SU-DHL-6 (cell line): ENCODE measurements around the gene ZSCAN1.

Experiments
- H2AFZ ChIP-seq: fragments of 200-600 bp; sonication (generic); 2 replicates; pipeline ENCODE4 v1.6.1; 2014; ENCODE audit warnings: low read depth, mild to moderate bottlenecking, moderate library complexity, mixed read lengths, antibody characterized with exemption, low read length; ENCODE audit not compliant: severe bottlenecking
- H3F3A ChIP-seq: fragments of 200-600 bp; shearing (Covaris generic); 2 replicates; pipeline ENCODE4 v1.6.0; 2016; ENCODE audit warnings: antibody characterized with exemption, mild to moderate bottlenecking; ENCODE audit not compliant: insufficient read depth
- H3K27ac ChIP-seq: fragments of 200-600 bp; sonication (generic); 2 replicates; pipeline ENCODE4 v1.5.1; 2016; ENCODE audit warnings: low read depth, mild to moderate bottlenecking, low read length, moderate library complexity, mixed read lengths
- H3K27me3 ChIP-seq: fragments of 200-600 bp; sonication (generic), shearing (Covaris generic); 2 replicates; pipeline ENCODE4 v1.6.0; 2014; ENCODE audit warnings: mild to moderate bottlenecking, low read length
- H3K36me3 ChIP-seq: fragments of 200-600 bp; sonication (generic); 2 replicates; pipeline ENCODE4 v1.6.1; 2014; ENCODE audit warnings: mild to moderate bottlenecking, low read length, mixed read lengths
- H3K4me2 ChIP-seq: fragments of 300-600, 200-600 bp; shearing (Covaris generic), sonication (generic); 2 replicates; pipeline ENCODE4 v1.6.0; 2014; ENCODE audit warnings: low read length, low read depth, mild to moderate bottlenecking; ENCODE audit not compliant: poor library complexity, severe bottlenecking
- H3K4me3 ChIP-seq: fragments of 200-600 bp; sonication (generic); 2 replicates; pipeline ENCODE4 v1.5.1; 2014; ENCODE audit warnings: antibody characterized with exemption, low read length, mild to moderate bottlenecking, mixed read lengths; ENCODE audit not compliant: insufficient read depth, poor library complexity, severe bottlenecking
- H3K79me2 ChIP-seq: fragments of 200-600 bp; sonication (generic); 2 replicates; pipeline ENCODE4 v1.6.1; 2014; ENCODE audit warnings: mild to moderate bottlenecking, low read length, moderate library complexity; ENCODE audit not compliant: insufficient read depth
- H3K9ac ChIP-seq: fragments of 200-600 bp; sonication (generic); 2 replicates; pipeline ENCODE4 v1.7.0; 2014; ENCODE audit warnings: mild to moderate bottlenecking, low read length
- H3K9me2 ChIP-seq: fragments of 200-600 bp; sonication (generic); replicated peaks from 2 replicates; pipeline ENCODE4 v1.6.1; 2014; ENCODE audit warnings: low read length; ENCODE audit not compliant: insufficient read depth
- H3K9me3 ChIP-seq: fragments of 200-600 bp; sonication (generic); 2 replicates; pipeline ENCODE4 v1.6.1; 2014; ENCODE audit warnings: low read length, mixed read lengths; ENCODE audit not compliant: insufficient read depth
- H4K20me1 ChIP-seq: fragments of 200-600 bp; sonication (generic); 2 replicates; pipeline ENCODE4 v1.6.1; 2014; ENCODE audit warnings: low read depth, mild to moderate bottlenecking, antibody characterized with exemption, low read length, moderate library complexity, mixed read lengths
- CTCF ChIP-seq: fragments of 200-600 bp; sonication (generic); IDR thresholded peaks from one replicate; pipeline ENCODE4 v1.5.1; 2017; ENCODE audit warnings: antibody characterized with exemption, mild to moderate bottlenecking, low read length, moderate library complexity; ENCODE audit not compliant: insufficient read depth, poor library complexity, severe bottlenecking
- EZH2phosphoT487 ChIP-seq: fragments of 200-600 bp; sonication (generic), shearing (Covaris generic); conservative IDR thresholded peaks from 2 replicates; pipeline ENCODE4 v1.6.1; 2018; ENCODE audit warnings: mild to moderate bottlenecking, antibody characterized with exemption, low read length, moderate library complexity, mixed read lengths

The ZSCAN1 gene

GRCh38 chr19:58091251-58091995 lies 57.6 kb downstream of the ZSCAN1 start:
- H3K27ac ChIP-seq = no peak overlapping the region
- H2AFZ ChIP-seq = no peak overlapping the region
- TF ChIP-seq EZH2phosphoT487 (no peak), CTCF (no peak)
- no peaks in the 10 kb centered on the region for H3K36me3 ChIP-seq
- H3K4me3 ChIP-seq = no peak overlapping the region
- no peak overlapping the region for H3K9ac ChIP-seq
- H3K27me3 ChIP-seq = no peaks in the 10 kb centered on the region
- H3K79me2 ChIP-seq = no peaks in the 10 kb centered on the region
- no peaks in the 10 kb centered on the region for H3K9me2 ChIP-seq
- H3F3A ChIP-seq = no peaks in the 10 kb centered on the region
- no peaks in the 10 kb centered on the region for H4K20me1 ChIP-seq
- no peaks in the 10 kb centered on the region for H3K9me3 ChIP-seq
- no peak overlapping the region for H3K4me2 ChIP-seq

DNA sequence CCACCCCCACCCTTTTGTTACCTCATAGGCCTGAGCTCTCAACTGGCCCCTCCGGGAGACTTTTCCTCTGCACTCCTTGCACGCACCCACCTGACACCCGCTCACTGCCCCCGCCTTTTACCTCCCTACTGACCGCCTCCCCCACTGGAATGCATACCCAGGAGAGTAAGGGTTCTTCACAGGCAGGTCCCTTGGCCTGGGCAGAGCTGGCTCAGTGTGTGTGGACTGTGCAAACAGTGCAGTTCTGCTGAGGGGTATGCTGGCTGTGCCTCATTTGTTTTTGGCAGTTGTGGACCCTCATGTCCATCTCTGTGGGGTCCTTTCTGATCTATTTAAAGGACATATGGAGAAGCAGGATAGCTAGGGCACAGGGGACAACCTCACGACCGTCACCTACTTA lies 59.2 kb downstream of the ZSCAN1 start:
- Histone ChIP-seq H3K36me3 (no peaks in the 10 kb centered on the region), H3K4me2 (no peak overlapping the region), H3K79me2 (no peaks in the 10 kb centered on the region), H2AFZ (no peak overlapping the region), H3K9me2 (no peaks in the 10 kb centered on the region), H3K27me3 (no peaks in the 10 kb centered on the region), H3K9me3 (no peaks in the 10 kb centered on the region), H3F3A (no peaks in the 10 kb centered on the region), H4K20me1 (no peaks in the 10 kb centered on the region), H3K27ac (no peak overlapping the region), H3K4me3 (no peak overlapping the region), H3K9ac (no peak overlapping the region)
- TF ChIP-seq EZH2phosphoT487 (no peak), CTCF (no peak)

- Histone ChIP-seq H3K79me2 (no peaks in the 10 kb centered on the region), H2AFZ (no peak overlapping the region), H3K4me2 (no peak overlapping the region), H3K36me3 (no peaks in the 10 kb centered on the region), H3K9me3 (no peaks in the 10 kb centered on the region), H3K4me3 (no peak overlapping the region), H3K27me3 (no peaks in the 10 kb centered on the region), H3K9ac (no peak overlapping the region), H3K27ac (no peak overlapping the region), H3F3A (no peaks in the 10 kb centered on the region), H3K9me2 (no peaks in the 10 kb centered on the region), H4K20me1 (no peaks in the 10 kb centered on the region)
- TF ChIP-seq CTCF (no peak), EZH2phosphoT487 (no peak)
These were observed 61.5 kb downstream of the ZSCAN1 start for GRCh38 chr19:58095328-58095727.
